ENCODE results near the gene CTSZ. TPM values are rescaled to one million over a fixed set of nuclear protein-coding genes. Genes with fewer than 3 reads are reported as not detected.
A peak's percentile ranks its signal among the peaks of the same experiment; 100 is the strongest.

CTSZ gene
- total and polyA plus RNA-seq, 10 of the 15 experiments (the other 5 are each of a cell fraction or from before 2014, with no cell fraction given), result 6.0 to 301 (median 154) TPM

- TF ChIP-seq ELK1 (IDR thresholded peaks at IDR 0.05; ENCODE audit: low read depth, low read length) (no peak), PRDM15 (CRISPR knock-in tag; IDR thresholded peaks at IDR 0.05) (no peak), CHD1 (IDR thresholded peaks at IDR 0.05; ENCODE audit: low read depth, low read length) (no peak), DPF2 (IDR thresholded peaks at IDR 0.05) (peak; percentile 48; the same call in 1 of the 2 replicates), IKZF1 (conservative IDR thresholded peaks at IDR 0.05) (peak; percentile 99), CHD2 (IDR thresholded peaks at IDR 0.05; ENCODE audit: borderline replicate concordance, low read depth, low read length) (no peak), HSF1 (IDR thresholded peaks at IDR 0.05; ENCODE audit: low read depth, low read length) (no peak), ZNF274 (IDR thresholded peaks at IDR 0.05; ENCODE audit: insufficient read depth, insufficient read length) (no peak), RB1 (IDR thresholded peaks at IDR 0.05; ENCODE audit: borderline replicate concordance) (0 out of 2 replicates have a peak, but pooled peaks have one; percentile 25), MEF2A (IDR thresholded peaks at IDR 0.05; ENCODE audit: insufficient read depth, low read depth, low read length) (no peak), YY1 (IDR thresholded peaks at IDR 0.05; ENCODE audit: low read depth, low read length) (0 out of 2 replicates have a peak, but pooled peaks have one; percentile 26), SMARCA5 (IDR thresholded peaks at IDR 0.05) (0 out of 2 replicates have a peak, but pooled peaks have one; percentile 15), YBX1 (IDR thresholded peaks at IDR 0.05) (no peak), NR2C1 (IDR thresholded peaks at IDR 0.05) (peak; percentile 34), SIN3A (IDR thresholded peaks at IDR 0.05; ENCODE audit: low read depth, low read length) (0 out of 2 replicates have a peak, but pooled peaks have one; percentile 5), SUPT20H (IDR thresholded peaks at IDR 0.05; ENCODE audit: borderline replicate concordance, control insufficient read depth, low read depth, low read length) (no peak), ESRRA (IDR thresholded peaks at IDR 0.05; ENCODE audit: low read length) (no peak)
- TF ChIP-seq, protein P1, sequence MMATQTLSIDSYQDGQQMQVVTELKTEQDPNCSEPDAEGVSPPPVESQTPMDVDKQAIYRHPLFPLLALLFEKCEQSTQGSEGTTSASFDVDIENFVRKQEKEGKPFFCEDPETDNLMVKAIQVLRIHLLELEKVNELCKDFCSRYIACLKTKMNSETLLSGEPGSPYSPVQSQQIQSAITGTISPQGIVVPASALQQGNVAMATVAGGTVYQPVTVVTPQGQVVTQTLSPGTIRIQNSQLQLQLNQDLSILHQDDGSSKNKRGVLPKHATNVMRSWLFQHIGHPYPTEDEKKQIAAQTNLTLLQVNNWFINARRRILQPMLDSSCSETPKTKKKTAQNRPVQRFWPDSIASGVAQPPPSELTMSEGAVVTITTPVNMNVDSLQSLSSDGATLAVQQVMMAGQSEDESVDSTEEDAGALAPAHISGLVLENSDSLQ (IDR thresholded peaks at IDR 0.05), result no peak
- TF ChIP-seq, protein P2, sequence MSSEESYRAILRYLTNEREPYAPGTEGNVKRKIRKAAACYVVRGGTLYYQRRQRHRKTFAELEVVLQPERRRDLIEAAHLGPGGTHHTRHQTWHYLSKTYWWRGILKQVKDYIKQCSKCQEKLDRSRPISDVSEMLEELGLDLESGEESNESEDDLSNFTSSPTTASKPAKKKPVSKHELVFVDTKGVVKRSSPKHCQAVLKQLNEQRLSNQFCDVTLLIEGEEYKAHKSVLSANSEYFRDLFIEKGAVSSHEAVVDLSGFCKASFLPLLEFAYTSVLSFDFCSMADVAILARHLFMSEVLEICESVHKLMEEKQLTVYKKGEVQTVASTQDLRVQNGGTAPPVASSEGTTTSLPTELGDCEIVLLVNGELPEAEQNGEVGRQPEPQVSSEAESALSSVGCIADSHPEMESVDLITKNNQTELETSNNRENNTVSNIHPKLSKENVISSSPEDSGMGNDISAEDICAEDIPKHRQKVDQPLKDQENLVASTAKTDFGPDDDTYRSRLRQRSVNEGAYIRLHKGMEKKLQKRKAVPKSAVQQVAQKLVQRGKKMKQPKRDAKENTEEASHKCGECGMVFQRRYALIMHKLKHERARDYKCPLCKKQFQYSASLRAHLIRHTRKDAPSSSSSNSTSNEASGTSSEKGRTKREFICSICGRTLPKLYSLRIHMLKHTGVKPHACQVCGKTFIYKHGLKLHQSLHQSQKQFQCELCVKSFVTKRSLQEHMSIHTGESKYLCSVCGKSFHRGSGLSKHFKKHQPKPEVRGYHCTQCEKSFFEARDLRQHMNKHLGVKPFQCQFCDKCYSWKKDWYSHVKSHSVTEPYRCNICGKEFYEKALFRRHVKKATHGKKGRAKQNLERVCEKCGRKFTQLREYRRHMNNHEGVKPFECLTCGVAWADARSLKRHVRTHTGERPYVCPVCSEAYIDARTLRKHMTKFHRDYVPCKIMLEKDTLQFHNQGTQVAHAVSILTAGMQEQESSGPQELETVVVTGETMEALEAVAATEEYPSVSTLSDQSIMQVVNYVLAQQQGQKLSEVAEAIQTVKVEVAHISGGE (CRISPR knock-in tag; IDR thresholded peaks at IDR 0.05), result no peak
Measured at GRCh38 chr20:59042796-59043631, 36.0 kb upstream of the CTSZ start (continued).

Data from GM12878 (cell line).